GM13976 (cell line): ENCODE results near the gene PRCP.

Experiments
- DNase-seq: peaks from one replicate; pipeline ENCODE4 v3.0.0; 2012; ENCODE audit warnings: low spot score
- in situ Hi-C: fragments of 300-500 bp; cut with MboI; formaldehyde crosslinking; loops from one replicate; pipeline ENCODE4 v1.12.0; 2022; ENCODE audit warnings: low sequenced_read_pairs, mixed read lengths, inconsistent platforms; ENCODE audit not compliant: unreplicated experiment
- TF ChIP-seq, protein P1 (sequence below): IDR thresholded peaks from 2 replicates; pipeline ENCODE4 v1.5.1; 2012; ENCODE audit warnings: borderline replicate concordance, mild to moderate bottlenecking; ENCODE audit not compliant: insufficient read depth; ENCODE audit errors: extremely low read depth, missing control alignments, control extremely low read depth

The PRCP gene

DNA sequence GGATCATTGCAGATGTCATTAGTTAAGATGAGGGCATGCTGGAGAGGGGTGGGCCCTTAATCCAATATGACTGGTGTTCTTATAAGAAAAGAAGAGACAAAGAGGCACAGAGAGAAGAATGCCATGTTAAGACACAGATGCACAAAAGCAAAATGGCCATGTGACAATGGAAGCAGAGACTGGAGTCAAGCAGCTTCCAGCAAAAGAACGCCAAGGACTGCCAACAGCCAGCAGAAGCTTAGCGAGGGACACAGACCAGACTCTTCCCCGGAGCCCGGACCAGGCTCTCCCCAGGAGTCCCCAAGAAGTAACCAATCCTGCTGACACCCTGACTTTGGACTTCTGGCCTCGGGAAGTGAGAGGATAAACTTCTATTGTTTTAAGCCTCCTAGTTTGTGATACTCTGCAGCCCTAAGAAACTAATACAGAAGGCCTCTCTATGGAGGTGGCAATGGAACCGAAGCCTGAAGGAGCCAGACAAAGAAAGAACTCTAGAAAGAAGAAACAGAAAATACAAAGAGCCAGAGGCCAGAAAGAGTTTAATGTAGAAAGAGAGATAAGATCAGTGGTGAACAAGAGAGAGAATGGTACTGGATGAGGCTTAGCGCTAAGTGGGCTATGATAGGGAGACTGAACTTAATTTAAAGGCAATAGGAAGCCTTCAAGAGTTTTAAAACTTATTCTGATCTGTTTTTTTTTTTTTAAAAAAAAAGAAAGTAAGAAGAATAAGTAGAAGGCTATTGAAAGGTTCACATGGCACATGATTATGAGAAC, 27.7 kb downstream of the PRCP start:
- no peak for DNase-seq
- in situ Hi-C loops = loop anchor here (25.0 kb wide), 2 partner anchors 160 to 940 kb away; no protein-coding TSS in a partner anchor
- TF ChIP-seq, protein P1, sequence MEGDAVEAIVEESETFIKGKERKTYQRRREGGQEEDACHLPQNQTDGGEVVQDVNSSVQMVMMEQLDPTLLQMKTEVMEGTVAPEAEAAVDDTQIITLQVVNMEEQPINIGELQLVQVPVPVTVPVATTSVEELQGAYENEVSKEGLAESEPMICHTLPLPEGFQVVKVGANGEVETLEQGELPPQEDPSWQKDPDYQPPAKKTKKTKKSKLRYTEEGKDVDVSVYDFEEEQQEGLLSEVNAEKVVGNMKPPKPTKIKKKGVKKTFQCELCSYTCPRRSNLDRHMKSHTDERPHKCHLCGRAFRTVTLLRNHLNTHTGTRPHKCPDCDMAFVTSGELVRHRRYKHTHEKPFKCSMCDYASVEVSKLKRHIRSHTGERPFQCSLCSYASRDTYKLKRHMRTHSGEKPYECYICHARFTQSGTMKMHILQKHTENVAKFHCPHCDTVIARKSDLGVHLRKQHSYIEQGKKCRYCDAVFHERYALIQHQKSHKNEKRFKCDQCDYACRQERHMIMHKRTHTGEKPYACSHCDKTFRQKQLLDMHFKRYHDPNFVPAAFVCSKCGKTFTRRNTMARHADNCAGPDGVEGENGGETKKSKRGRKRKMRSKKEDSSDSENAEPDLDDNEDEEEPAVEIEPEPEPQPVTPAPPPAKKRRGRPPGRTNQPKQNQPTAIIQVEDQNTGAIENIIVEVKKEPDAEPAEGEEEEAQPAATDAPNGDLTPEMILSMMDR = no peak

DNA sequence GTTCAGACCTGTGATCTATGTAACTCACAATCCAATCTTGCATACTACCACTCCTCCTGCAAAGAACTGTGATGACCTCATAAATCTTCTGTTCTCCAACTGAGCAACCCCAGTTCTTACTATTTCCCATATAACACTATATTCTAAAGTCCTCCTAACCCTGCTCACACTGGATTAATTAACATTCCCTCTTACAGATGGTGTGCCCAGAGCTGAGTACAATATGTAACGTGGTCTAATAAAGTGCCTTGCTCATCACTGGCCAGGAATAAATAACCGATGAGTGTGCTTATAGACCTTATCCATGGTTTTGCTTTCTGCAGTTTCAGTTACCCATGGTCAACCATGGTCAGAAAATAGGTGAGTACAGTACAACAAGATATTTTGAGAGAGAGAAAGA, 28.6 kb downstream of the PRCP start:
- in situ Hi-C loops = loop anchor here (25.0 kb wide), 2 partner anchors 159 to 941 kb away; no protein-coding TSS in a partner anchor
- TF ChIP-seq, protein P1 = no peak
- DNase-seq = no peak

DNA sequence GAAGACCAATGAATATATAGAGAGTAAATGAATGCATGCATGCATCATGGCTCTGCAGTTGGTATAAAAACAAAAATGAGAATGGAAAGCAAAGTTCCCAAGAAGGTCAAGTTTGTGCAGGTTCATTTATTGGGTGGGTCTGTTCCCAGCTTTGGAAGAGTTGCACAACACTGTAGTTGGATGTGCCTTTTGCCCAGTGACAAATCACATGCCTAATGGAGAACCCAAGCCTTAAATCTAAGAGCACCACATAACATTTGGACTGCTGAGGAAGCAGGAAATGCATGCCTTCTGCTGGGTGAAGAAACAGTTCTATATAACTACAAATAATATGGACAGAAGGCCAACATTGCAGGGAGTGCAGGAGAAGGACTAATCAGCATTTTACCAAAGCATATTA, 30.6 kb downstream of the PRCP start:
- TF ChIP-seq, protein P1 = no peak
- DNase-seq = no peak
- in situ Hi-C loops = loop anchor here (25.0 kb wide), 2 partner anchors 157 to 943 kb away; no protein-coding TSS in a partner anchor

DNA sequence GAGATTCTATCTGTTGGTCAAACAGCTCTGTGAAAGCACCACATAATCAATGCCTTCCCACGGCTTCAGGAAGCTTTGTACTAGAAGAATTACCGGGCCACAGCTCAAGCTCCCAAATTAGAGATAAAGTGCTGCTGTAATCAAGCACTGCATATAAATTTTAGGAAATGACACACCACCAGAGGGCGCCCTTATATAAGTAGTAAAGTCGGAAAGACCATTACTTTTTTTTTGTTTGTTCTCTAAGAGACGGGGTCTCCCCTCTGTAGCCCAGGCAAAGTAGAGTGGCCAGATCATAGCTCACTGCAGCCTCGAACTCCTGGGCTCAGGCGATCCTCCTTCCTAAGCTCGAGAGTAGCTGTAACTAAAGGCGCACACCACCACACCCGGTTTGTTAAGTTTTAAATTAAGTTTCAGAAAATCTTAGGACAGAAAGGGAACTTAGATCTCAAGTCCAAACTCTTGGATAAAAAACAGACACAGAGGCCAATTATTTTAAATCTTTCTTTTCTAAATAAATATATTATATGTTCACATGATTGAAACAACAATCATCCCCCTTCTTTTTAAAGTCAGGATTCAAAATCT, 32.6 kb downstream of the PRCP start:
- in situ Hi-C loops = loop anchor here (25.0 kb wide), 2 partner anchors 155 to 945 kb away; no protein-coding TSS in a partner anchor
- TF ChIP-seq, protein P1 = peak; percentile 58
- peak; percentile 58 for DNase-seq

DNA sequence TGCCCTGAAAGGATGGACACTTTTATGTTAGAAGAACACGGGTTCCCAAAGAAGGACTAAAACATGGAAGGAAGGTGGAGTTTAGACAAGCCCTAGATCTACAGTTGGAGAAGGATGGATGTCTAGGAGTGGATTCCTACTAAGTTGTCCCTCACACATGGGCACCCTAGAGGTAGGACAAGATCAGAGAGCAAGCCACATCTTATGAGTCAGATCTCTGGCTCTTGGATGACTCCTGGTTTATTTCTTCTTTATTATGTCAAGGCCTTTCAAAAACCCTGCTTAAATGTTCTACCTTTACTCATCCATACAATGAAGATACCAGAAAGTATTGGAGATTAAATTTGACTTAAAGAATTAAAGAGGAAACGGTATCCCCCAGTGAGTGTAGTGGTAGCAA, 34.4 kb downstream of the PRCP start:
- no peak for DNase-seq
- in situ Hi-C loops = loop anchor here (25.0 kb wide), 2 partner anchors 154 to 946 kb away; no protein-coding TSS in a partner anchor
- TF ChIP-seq, protein P1 = no peak

DNA sequence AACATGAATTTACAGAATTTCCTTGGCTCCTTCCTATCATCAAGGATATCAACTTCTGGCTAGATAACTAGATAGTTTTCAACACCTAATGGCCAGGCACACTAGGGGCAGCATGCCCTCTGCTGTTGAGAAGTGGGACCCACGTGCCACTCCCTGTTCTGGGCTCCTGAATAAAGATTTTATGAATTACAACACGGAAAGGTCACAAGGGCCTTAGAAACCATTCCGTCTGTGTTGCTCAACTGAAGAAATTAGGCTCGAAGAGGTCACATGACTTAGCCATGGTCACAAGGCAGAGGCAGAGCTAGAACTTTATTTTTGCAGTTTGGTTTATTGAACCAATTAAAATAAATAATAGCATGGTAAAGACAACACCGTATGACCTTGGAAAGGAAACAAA, 36.0 kb downstream of the PRCP start:
- in situ Hi-C loops = loop anchor here (25.0 kb wide), 2 partner anchors 152 to 948 kb away; no protein-coding TSS in a partner anchor
- DNase-seq = peak; percentile 35
- TF ChIP-seq, protein P1 = peak; percentile 40
